Measurements from ENCODE around the gene ZNF462.

GRCh38 chr9:107051392-107051791 is 188.4 kb downstream of the ZNF462 start:
- no peak for TF ChIP-seq POLR2A (IDR thresholded peaks at IDR 0.05)
- no peak for TF ChIP-seq CTCF (IDR thresholded peaks at IDR 0.05)
